Ramos (cell line): ENCODE results near the gene ADAMTS2.

ENCODE experiments used
- in situ Hi-C: fragments of 300-500 bp; cut with MboI; formaldehyde crosslinking; loops from one replicate; pipeline ENCODE4 v1.14.3; 2022; ENCODE audit warnings: low sequenced_read_pairs; ENCODE audit not compliant: unreplicated experiment

Gene ADAMTS2

DNA sequence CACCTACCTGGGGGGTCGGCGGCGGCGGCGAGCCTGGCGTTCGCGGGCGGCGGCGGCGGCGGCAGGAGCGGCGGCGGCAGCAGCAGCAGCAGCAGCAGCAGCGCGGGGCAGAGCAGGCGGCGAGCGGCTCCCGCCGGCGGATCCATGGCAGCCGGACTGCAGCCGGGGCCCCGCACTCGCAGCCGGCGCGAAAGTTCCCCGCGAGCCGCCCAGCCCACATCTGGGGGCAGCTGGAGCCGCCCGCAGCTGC lies 153 bp downstream of the ADAMTS2 start:
- in situ Hi-C loops = no loop called here

DNA sequence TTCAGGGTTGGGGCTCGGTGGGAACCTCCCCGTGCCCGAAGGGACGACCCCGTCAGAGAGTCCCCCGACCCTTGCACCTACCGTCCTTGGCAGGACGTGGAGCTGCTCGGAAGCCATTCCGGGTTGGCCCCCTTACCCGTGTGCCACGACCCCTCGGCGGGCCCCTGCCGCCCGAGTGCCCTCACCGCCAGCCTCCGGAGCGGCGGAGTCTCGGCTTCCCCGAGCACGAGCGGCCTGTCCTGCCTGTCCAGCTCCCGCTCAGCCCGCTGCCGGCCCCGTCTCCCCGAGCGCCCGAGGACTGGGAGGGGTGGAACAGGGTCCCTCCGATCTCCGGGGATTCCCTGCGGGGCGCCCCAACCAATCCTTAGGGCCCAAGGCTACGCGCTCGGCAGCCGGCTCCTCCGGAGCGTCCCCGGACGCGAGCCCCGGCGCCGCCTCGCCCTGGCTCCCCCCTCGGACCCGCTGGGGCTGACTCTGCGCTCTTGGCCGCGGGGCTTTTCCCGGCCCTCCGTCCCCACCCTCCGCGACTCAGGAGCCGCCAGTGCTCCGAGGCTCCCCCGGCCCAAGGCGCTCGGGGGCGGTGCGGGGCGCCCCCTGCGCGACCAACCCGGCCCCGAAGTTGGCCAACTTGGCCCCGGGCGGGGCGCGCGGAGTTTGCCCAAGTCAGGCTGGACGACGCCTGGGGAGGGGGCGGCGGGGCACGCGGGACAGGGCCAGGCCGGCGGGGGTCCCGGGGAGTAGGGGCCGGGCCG lies 654 bp downstream of the ADAMTS2 start:
- in situ Hi-C loops = no loop called here

DNA sequence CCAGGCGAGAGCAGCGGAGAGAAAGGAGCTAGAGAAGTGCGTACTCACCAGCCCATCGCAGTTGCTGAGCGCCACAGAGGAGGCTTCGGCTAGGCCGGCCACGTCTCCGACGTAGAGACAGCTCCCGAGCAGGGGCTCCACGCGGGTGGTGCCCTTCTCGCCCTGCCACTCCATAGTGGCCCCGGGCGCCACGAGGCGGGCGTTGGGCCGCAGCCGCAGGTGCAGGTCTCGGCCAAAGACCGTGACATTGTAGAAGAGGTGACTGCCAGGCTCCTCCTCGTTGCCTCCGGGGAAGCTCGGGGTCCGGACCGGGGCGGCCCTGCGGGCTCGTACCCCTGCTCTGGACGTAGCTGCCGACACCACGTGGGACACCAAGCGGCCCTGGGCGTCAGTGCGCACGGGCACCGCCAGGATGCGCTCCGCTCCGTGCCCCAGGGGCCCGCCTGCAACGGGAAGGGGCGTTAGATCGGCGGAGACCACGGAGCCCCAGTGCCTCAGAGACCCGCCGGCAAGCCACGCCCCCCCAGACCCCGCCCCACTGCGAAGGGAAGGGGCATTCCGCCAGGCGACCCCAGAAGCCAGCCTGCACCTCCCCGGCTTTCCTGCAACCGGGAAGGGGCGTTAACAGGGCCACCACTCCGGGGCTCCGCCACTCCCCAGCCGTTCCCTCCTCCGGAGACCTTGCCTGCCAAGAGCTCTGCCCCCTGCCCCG lies 1.4 kb downstream of the ADAMTS2 start:
- in situ Hi-C loops = no loop called here

DNA sequence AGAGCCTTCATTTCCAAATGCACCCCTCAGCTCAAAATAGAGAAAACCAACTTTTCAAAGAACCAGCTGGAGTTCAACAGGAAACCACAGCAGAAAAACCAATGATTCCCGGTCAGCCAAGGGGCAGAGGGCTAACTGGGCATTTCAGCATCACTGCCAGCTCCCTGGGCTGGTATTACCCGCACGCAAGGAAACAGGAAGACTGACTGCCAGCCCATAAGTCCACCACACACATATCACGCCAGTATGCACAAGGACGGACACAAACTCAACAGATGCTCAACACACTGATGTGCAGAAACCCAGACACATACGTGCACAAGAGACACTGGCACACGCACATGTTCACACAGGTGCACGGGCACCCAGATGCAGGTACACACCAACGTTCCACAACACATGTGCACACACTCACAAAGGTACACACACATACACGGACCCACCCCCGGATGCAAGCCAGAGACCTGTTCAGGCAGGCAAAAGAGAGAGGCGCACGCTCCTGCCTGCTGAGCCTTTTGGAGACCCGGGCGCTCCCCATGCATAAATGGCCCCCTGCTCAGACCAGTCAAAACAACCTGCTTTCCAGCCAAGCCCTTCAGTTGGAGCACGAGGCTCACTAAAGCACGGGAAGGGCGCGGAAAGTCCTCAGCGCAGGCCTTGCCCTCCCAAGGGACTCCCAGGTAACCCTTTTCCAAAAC lies 2.1 kb downstream of the ADAMTS2 start:
- in situ Hi-C loops = no loop called here

DNA sequence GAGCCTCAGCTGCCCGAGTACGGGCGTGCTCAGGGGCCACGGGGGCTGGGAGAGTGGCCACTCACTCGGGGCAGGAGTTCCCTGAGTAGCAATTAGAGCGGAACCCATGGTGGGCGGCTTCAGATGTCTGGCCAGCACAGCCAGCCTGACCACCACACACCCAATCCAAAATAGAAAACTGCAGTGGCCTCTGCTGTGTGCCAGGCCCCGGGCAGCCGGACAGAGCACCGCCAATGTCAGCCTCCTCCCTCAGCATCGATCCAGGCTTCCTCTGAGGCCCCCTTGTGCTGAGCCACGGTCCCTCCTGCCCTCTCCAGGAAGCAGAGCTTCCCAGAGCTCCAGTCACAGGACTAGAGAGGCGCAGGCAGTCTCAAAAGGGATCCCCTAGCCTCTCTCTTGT lies 2.7 kb downstream of the ADAMTS2 start:
- in situ Hi-C loops = no loop called here

DNA sequence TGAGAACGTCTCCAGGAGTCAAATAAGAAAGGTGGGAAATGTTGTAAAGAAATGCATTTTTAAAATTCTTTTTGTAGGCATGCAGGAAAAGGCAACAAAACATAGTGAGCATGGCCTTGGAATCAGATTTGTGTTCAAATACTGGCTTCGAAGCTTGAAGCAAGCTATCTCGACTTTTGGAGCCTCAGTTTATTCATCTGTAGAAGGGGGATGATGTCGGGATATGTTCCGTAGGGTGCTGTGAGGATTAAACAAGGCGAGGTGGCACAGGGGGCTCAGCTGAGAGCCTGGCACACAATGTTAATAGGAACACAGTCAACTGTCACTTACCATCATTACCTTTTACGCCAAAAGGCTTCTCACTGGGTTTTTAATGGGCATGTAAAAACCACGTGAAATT lies 4.8 kb downstream of the ADAMTS2 start:
- in situ Hi-C loops = no loop called here

DNA sequence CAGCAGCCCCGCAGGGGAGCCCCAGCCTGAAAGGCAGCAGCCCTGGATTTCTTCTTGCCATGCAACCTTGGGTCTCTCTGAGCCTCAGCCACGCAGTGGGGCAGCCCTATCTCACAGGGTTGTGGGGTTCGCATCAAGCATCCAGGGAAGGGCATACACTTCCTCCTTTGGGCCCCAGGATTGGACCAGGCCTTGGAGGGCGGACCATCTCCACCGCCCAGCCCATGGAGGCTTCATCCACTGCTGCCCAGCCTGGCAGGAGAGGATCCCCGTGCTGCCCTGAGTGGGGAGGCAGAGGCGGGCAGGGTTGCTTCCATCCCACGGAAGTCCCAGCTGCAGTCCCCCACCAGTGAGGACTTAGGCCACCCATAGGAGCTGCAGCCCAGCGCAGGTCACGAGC lies 5.3 kb downstream of the ADAMTS2 start:
- in situ Hi-C loops = no loop called here

DNA sequence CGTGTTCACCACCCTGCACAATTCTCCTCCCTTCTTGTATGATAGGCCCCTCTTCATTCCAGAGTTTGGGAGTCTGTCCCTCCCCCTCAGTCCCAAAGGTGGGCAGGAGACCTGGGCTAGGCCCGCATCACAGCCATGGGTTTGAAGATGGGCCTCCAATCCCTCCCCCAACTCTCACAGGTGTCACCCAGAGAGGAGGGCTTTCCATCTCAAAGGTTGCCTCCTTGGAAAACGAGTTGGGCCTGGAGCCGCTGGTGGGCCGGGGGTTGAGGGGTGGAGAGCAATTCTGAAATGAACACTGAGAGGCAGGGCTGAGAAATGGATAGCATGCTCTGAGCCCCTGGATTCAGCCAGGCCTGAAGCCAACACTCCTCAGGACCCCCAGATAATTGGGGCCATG lies 6.2 kb downstream of the ADAMTS2 start:
- in situ Hi-C loops = no loop called here

DNA sequence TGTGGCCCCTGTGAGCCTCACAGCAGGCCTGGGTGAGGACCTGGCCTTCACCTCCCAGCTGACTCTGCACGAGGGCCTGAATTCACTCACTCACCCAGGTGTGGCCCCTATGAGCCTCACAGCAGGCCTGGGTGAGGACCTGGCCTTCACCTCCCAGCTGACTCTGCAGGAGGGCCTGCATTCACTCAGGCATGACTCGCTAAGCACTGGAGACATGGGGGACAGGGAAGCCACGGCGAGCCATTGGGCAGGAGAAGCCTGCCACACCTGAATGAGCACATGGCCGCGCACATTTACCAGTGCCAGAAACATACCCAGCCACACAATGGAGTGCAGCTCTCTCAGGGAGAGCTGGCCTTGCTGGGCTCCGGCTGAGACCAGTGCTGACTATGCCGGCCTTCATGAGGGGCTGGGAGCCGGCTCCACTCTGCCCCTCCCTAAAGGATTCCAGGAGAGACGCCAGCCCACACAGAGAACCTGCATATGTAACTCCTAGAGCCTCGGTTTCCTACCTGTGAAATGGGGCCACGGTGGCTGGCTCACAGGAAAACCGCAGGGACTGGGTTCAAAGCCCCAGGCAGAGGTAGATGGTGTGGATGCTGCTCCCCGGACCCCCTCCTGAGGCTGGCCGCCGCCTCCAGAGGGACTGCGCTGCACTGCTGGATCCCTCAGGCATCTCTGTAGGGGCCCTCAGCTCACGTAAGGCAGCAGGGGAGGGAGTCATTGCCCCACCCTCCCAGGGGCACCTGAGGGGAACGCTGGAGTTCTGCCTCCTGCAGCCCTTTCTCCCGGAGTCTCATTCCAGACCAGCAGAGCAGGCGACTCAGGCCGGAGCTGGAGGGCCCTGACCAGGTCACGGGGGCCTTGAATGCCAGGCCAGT lies 7.2 kb downstream of the ADAMTS2 start:
- in situ Hi-C loops = no loop called here

DNA sequence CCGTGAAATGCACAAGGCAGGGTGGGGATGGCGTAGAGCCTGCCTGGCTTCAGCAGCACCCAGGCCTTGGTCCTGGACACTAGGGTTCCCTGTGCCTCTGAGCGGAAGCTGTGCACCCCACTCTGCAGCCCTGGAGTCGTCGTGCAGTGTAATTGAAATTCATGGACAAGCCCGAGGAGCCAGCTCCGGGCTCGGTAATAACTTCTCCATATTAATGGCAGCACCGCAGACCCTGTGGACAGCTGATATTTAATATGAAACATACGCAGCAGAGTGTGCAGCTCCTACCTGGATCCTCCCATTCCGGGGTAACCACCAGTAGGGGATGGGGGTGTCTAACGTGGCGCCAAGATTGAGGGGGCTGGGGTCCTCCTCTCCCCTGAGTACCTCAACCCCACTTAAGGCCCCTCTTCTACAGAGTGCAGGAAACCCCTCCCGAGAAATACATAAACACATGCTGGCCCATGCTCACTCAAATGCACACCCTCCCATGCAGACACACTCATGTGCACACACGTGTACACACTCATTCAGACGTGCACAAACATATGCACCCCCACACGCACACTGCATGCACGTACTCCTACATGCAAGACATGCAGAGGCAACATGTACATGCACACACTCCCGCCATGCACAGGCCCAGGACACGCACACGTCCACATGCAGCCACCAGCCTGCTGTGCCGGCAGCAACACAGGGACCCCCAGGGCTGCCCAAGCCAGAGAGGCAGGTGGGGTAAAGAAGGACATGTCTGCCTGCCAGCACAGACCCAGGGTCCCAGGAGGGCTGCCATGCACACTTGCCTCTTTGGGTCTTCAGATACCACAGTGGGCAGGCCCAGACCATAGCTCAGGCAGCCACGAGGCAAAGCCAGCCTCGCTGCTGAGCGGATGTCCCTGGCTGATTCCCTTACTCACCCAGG lies 8.1 kb downstream of the ADAMTS2 start:
- in situ Hi-C loops = no loop called here

DNA sequence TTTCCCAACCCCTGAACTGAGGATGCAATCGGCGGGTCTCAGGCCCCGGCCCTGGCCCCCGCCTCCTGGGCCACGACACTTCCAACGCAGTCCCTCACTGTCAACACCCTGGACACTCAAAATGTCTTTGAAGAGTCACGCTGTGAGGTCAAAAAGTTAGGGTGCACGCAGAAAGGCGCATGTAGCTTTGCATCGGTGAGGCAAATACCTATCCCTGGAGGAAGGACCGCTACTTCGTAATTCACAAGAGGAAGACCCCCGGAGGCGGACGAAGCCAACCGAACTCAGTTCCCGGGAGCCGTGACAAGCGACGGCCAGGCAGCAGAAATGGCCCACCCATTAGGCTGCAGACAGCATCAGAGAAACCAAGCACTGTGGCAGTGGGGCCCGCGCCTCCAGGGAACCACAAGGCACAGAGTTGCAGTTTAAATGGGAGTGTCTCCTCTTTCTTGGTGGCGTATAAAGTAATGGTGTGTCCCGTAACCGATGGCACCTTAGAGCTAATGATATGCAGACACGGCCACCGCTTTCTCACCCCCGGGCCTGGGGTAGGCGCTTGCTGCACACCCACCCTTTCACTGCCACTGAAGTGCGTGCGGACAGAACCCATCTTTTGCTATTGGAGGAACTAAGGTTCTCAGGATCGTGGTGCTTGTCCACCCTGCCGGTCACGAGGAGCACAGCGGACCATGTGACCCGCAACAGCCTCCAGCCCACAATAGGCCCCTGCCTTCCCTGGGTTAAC lies 9.0 kb downstream of the ADAMTS2 start:
- in situ Hi-C loops = no loop called here

DNA sequence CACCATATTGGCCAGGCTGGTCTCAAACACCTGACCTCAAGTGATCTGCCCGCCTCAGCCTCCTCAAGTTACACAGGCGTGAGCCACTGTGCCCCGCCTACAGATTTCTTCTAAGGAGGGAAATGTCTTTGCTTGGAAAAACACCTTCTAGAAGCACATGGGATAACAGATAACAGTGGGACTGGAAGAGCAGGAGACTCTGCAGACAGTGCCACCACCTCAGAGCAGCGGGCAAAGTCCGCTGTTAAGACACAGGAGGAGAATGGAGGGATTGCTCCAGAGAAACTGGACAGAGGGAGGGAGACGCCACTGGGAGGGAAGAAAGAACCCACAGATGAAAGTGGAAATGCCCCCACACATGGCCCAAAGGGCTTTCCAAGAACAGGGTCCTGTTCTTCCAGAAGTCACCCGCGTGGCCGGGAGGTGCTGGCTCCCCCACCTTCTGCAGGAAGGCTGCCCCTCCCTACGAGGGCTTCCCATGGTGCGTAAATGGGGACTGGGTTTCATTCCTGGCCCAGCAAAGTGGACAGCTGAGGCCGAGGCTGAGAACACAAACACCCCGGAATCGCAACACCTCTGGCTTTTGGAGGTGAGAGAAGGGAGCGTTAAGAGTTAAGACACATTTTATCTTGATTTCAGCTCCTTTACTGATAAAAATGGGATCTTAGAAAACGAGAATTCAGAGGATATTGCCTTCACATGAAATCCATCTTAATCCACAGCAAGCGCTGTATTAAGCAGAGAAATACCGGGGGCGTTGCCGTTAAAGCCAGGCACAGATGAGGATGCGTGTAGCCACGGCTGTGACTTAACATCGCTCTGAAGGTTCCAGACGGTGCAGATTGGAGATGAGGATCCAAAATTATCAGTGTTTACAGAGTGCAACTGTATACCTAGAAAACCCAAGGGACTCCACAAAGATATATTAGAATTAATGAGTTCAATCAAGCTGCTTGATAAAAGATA lies 11.2 kb downstream of the ADAMTS2 start:
- in situ Hi-C loops = no loop called here

DNA sequence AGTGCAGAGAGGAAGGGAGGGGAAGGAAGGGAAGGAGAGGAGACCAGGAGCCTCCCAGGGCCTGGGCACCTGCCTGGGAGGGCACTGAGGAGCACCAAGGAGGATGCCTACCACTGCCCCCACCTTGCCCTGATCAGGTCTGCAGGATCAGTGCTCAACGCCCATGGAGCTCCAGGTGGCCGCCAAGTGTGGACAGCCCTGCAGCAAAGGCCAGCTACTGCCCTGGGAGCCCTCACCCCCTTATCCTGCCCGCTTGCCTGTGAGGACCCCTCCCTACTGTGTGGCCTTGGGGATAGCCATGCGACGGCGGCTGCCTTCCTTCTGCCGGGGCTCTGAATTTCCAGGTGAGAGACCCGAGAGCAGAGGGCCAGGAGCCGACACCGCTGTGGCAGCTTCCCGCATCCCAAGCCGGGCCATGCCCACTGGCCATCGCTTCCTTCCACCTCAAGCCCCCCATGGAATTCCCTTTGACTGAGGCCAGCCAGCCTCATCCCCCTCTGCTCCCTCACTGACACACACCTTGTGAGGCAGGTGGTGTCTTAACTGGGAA lies 12.4 kb downstream of the ADAMTS2 start:
- in situ Hi-C loops = no loop called here

DNA sequence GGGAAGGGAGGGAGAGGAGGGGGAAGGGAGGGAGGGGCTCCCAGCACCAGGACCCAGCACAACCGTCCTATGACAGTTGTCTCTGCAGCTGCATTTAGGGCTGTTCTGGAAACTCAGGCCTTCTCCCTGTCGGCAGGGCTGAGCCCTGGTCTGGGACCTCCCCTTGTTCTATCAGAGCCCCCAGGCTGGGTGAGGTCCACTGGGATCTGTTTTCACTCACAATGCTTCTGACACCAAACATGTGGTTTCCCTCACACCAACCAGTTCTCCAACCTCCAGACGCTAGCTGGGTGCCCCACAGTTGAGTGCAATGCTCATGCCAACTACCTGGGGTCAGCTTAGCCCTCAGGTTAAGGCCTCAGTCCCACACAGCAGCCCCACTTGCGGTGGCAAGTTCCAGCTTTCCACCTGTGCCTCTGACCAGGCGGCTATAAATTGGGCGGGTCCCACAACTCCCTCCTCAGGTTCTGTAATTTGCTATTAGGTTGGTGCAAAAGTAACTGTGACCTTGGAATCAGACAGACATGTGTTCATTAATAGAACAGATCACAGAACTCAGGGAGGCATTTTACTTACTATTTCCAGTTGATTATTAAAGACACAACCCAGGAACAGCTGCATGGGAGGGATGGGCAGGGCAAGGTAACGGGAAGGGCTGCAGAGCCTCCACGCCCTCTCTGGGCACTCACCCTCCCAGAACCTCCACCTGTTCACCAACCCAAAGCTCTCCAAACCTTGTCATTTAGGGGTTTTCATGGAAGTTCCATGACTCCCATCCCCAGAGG lies 13.5 kb downstream of the ADAMTS2 start:
- in situ Hi-C loops = no loop called here

DNA sequence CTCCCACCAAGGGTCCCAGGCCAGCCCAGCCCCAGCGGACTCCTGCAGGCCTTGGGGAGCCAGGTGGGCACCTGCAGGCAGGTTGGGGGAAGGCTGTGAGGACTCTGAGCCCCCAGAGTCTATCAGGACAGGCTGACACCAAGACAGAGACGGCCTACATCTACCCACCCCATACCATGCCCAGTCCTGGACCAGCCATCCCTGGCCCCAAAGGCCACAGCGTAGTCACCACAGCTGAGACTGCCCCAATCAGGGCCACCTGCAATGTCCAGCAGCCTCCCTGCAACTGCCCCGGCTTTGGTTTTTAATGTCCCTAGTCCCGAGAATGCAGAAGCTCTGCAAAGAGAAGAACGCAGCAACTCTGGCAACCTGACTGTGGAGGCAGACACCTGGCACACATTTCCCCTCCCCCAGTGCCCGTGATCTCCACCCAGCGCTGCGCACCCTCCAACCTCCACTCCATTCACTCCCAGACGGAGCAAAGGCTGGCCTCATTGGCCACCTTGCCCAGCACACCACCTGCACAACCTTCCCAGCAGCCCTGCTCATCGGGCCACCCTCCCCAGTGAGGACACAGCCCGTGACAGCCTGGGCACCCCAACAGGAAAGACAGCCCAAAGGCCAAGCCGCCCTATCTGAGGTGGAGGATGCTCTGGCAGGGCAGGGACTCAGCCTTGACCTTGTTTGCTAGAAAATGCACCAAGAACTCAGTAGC lies 14.9 kb downstream of the ADAMTS2 start:
- in situ Hi-C loops = no loop called here

DNA sequence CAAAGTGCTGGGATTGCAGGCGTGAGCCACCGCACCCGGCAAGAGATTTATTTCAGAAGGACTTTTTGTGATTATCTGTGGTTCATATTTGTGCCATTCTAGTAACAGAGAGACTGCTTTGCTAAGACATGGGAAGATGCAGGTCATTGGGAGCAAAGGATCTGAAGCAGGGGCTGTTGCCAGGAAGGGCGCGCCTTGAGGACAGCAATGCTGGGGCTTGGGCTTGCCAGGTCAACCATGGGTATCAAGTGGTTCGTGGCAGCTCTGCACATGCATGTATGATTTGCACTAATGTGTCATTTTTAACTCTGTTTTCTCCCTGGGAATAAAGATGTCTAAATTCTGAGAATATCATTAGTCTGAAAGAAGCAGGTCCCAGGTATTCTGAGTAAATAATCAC lies 17.0 kb downstream of the ADAMTS2 start:
- in situ Hi-C loops = no loop called here
